Measurements from ENCODE around the gene ZMYM5. TPM values are rescaled to one million over a fixed set of nuclear protein-coding genes. Genes with fewer than 3 reads are reported as not detected.
A peak's percentile ranks its signal among the peaks of the same experiment; 100 is the strongest.
"Not testable (repeated sequence)": the region's sequence is repeated elsewhere in the genome, so short reads cannot be mapped to it uniquely, and the experiment has no call there.

Gene ZMYM5
- total and polyA plus RNA-seq, 7 donors, result 6.2 to 24.5 (median 14.7) TPM

- intact Hi-C loops (cut with DNase I), result no loop called here
- TF ChIP-seq EP300 (IDR thresholded peaks at IDR 0.05) (no peak), POLR2A (IDR thresholded peaks at IDR 0.05) (no peak), CTCF (IDR thresholded peaks at IDR 0.05) (no peak), POLR2AphosphoS5 (IDR thresholded peaks at IDR 0.05) (no peak)
- Histone ChIP-seq H3K9me3 (no peaks in the 10 kb centered on the region), H3K36me3 (peaks cover 0 to 56% (median 21%) of the 10 kb centered on the region in 4 donors), H3K4me3 (no peak overlapping the region), H3K27ac (no peak overlapping the region), H3K27me3 (no peaks in the 10 kb centered on the region), H3K4me1 (no peaks in the 10 kb centered on the region)
- 97% methylated on average over 3 of the region's 3 CpGs for whole genome bisulfite sequencing, 2 donors
- DNase-seq, result no peak
Measured at GRCh38 chr13:19822673-19823072, 40.8 kb downstream of the ZMYM5 start.

- intact Hi-C loops (cut with DNase I), result no loop called here
- 74 to 86% methylated on average over 27 of the region's 27 CpGs for WGBS, 2 donors
- H3K36me3 ChIP-seq, result peaks cover 0 to 33% (median 12%) of the 10 kb centered on the region in 4 donors
- TF ChIP-seq POLR2A (IDR thresholded peaks at IDR 0.05) (no peak), EP300 (IDR thresholded peaks at IDR 0.05) (no peak), CTCF (IDR thresholded peaks at IDR 0.05) (peak in 1 of 4 experiments; percentile 39), POLR2AphosphoS5 (IDR thresholded peaks at IDR 0.05) (no peak)
- no peaks in the 10 kb centered on the region for H3K27me3 ChIP-seq
- H3K4me1 ChIP-seq, result no peaks in the 10 kb centered on the region
- no peak for DNase-seq
- H3K4me3 ChIP-seq, result no peak overlapping the region
- H3K9me3 ChIP-seq, result no peaks in the 10 kb centered on the region
- H3K27ac ChIP-seq, result no peak overlapping the region
Measured at GRCh38 chr13:19818223-19818842, 45.1 kb downstream of the ZMYM5 start.

GRCh38 chr13:19817510-19818158 lies 45.8 kb downstream of the ZMYM5 start:
- peaks cover 0 to 29% (median 10%) of the 10 kb centered on the region in 4 donors for H3K36me3 ChIP-seq
- H3K27ac ChIP-seq, result no peak overlapping the region
- H3K9me3 ChIP-seq, result no peaks in the 10 kb centered on the region
- H3K4me1 ChIP-seq, result no peaks in the 10 kb centered on the region
- DNase-seq, result no peak
- TF ChIP-seq EP300 (IDR thresholded peaks at IDR 0.05) (no peak), POLR2AphosphoS5 (IDR thresholded peaks at IDR 0.05) (no peak), POLR2A (IDR thresholded peaks at IDR 0.05) (no peak), CTCF (IDR thresholded peaks at IDR 0.05) (no peak)
- H3K4me3 ChIP-seq, result no peak overlapping the region
- intact Hi-C loops (cut with DNase I), result no loop called here
- 73 to 89% methylated on average over 7 of the region's 7 CpGs for WGBS, 2 donors
- H3K27me3 ChIP-seq, result no peaks in the 10 kb centered on the region

GRCh38 chr13:19817106-19817505 lies 46.3 kb downstream of the ZMYM5 start:
- intact Hi-C loops (cut with DNase I), result no loop called here
- no peak overlapping the region for H3K4me3 ChIP-seq
- no peaks in the 10 kb centered on the region for H3K4me1 ChIP-seq
- no peaks in the 10 kb centered on the region for H3K27me3 ChIP-seq
- no peak for TF ChIP-seq CTCF (IDR thresholded peaks at IDR 0.05)
- TF ChIP-seq POLR2A (IDR thresholded peaks at IDR 0.05), result no peak
- no peak for TF ChIP-seq EP300 (IDR thresholded peaks at IDR 0.05)
- no peak for TF ChIP-seq POLR2AphosphoS5 (IDR thresholded peaks at IDR 0.05)
- WGBS, 2 donors, result 97% methylated on average over 10 of the region's 10 CpGs
- H3K9me3 ChIP-seq, result no peaks in the 10 kb centered on the region
- no peak for DNase-seq
- peaks cover 0 to 25% (median 9%) of the 10 kb centered on the region in 4 donors for H3K36me3 ChIP-seq
- H3K27ac ChIP-seq, result no peak overlapping the region

GRCh38 chr13:19815842-19816241 lies 47.6 kb downstream of the ZMYM5 start:
- H3K4me3 ChIP-seq; H3K27ac ChIP-seq; intact Hi-C loops (cut with DNase I); DNase-seq; H3K4me1 ChIP-seq; H3K27me3 ChIP-seq; H3K9me3 ChIP-seq: not testable (repeated sequence)
- WGBS, 2 donors, result 97 to 98% methylated on average over 2 of the region's 2 CpGs
- peaks cover 0 to 18% (median 9%) of the 10 kb centered on the region in 4 donors for H3K36me3 ChIP-seq

All from sigmoid colon (tissue), 7 donors.